GM12878 (cell line): ENCODE measurements around the gene NUAK2. TPM values are rescaled to one million over a fixed set of nuclear protein-coding genes. Genes with fewer than 3 reads are reported as not detected.

Source experiments
- ATF7 ChIP-seq: fragments of 450-650 bp; IDR thresholded peaks from 2 replicates; pipeline ENCODE4 v1.6.1; 2016; ENCODE audit warnings: low read depth, mild to moderate bottlenecking
- CREB1 ChIP-seq: IDR thresholded peaks from 2 replicates; pipeline ENCODE4 v1.6.1; 2012; ENCODE audit warnings: low read depth, mild to moderate bottlenecking, inconsistent platforms
- EGR1 ChIP-seq, 2 experiments: IDR thresholded peaks; 1 replicate in 1 of 2; 2 replicates in 1 of 2; pipeline ENCODE4 v1.6.1; 2011 to 2012; ENCODE audit warnings: low read depth in 2 of 2, low read length in 2 of 2, borderline replicate concordance in 1 of 2, mild to moderate bottlenecking in 1 of 2, moderate library complexity in 1 of 2
- HCFC1 ChIP-seq: fragments of 150-350 bp; IDR thresholded peaks from 2 replicates; pipeline ENCODE4 v1.6.1; 2014; ENCODE audit warnings: low read length
- HDGF ChIP-seq: fragments of 450-650 bp; IDR thresholded peaks from 2 replicates; pipeline ENCODE4 v1.6.1; 2016; ENCODE audit warnings: antibody characterized with exemption
- IKZF1 ChIP-seq: fragments of 450-650 bp; conservative IDR thresholded peaks from 2 replicates; pipeline ENCODE4 v1.6.1; 2017; ENCODE audit warnings: antibody characterized with exemption, mild to moderate bottlenecking
- NBN ChIP-seq: fragments of 450-650 bp; IDR thresholded peaks from 2 replicates; pipeline ENCODE4 v1.6.1; 2016
- NRF1 ChIP-seq: conservative IDR thresholded peaks from 2 replicates; pipeline ENCODE4 v1.6.1; 2011; ENCODE audit warnings: mild to moderate bottlenecking, low read depth, low read length, improper control_type of control experiment
- RAD51 ChIP-seq: fragments of 450-650 bp; IDR thresholded peaks from 2 replicates; pipeline ENCODE4 v1.6.1; 2016; ENCODE audit warnings: moderate library complexity, mild to moderate bottlenecking, inconsistent platforms
- RUNX3 ChIP-seq: IDR thresholded peaks from 2 replicates; pipeline ENCODE4 v1.6.1; 2012; ENCODE audit warnings: low read length, inconsistent platforms
- SUPT20H ChIP-seq: IDR thresholded peaks from 2 replicates; pipeline ENCODE4 v1.6.1; 2011; ENCODE audit warnings: low read depth, mild to moderate bottlenecking, low read length, moderate library complexity, borderline replicate concordance; ENCODE audit not compliant: control insufficient read depth
- SUZ12 ChIP-seq: fragments of 200-600 bp; sonication (generic); IDR thresholded peaks from one replicate; pipeline ENCODE4 v1.6.1; 2018; ENCODE audit warnings: antibody characterized with exemption, mild to moderate bottlenecking; ENCODE audit not compliant: unreplicated experiment
- polyA plus RNA-seq, 11 experiments: library from polyadenylated mRNA; depleted of rRNA in 4 of 11; unstranded in 6 of 11; stranded (reverse) in 5 of 11; fragments of >200 nt; fragmentation: Nextera tagmentation in 4 of 11; fragmentation: Illumina TruSeq in 1 of 11; extraction: Ambion mirVana in 4 of 11; extraction: Trizol in 1 of 11; gene quantifications; 1 replicate in 1 of 11; 2 replicates in 10 of 11; pipeline versions ENCODE4 v1.2.1 to v1.2.3, GENCODE V29; 2011 to 2016; ENCODE audit warnings: inconsistent platforms in 2 of 11, missing spikeins in 2 of 11, low read depth in 1 of 11
- total RNA-seq, 4 experiments: library from RNA; depleted of rRNA in 3 of 4; stranded (reverse); fragments of >200 nt in 3 of 4; fragmentation: Illumina TruSeq in 1 of 4; extraction: Trizol in 1 of 4; gene quantifications; 2 replicates each; pipeline versions ENCODE4 v1.2.1 to v1.2.3, GENCODE V29; 2013 to 2021
- TF ChIP-seq, protein P1 (sequence below): IDR thresholded peaks from 2 replicates; pipeline ENCODE4 v1.6.1; 2012; ENCODE audit warnings: mild to moderate bottlenecking, low read depth, low read length

NUAK2 gene
- total and polyA plus RNA-seq, 10 of the 15 experiments (the other 5 are each of a cell fraction or from before 2014, with no cell fraction given), result 0.27 to 3.0 (median 1.2) TPM

DNA sequence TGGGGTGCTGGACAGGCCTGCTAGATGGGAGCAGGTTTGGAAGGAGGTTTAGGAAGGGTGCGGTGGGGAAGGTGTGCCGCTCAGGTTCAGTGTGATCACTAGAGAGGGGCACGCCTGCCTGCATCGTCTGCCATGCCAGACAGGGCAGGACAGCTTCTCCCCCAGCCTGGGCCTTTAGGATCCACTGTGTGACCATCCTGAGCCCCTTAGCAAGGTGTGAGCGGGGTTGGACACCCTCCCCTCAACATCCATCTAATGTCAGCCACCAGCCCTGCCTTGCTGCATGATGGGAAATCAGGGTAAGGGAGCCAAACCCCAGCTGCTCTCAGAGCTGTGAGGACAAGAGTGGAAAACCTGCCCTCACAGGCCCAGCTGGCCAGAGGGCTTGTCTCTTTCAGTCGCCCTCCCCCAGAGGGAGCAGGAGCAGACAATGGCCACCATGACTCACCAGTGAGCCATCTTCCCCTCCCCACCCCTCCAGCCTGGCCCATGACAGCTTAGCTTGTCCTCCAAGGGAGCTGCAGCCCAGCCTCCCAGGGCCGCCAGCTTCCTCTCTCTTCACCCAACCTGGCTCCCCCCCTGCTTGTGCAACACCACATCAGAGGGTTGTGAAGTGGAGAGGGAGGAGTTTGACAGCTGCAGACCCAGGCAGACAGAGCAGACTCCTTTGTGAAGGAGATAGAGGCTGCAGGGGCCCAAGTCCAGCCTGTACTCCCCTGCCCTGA is 37.0 kb downstream of the NUAK2 start (continued):
- TF ChIP-seq, protein P1, sequence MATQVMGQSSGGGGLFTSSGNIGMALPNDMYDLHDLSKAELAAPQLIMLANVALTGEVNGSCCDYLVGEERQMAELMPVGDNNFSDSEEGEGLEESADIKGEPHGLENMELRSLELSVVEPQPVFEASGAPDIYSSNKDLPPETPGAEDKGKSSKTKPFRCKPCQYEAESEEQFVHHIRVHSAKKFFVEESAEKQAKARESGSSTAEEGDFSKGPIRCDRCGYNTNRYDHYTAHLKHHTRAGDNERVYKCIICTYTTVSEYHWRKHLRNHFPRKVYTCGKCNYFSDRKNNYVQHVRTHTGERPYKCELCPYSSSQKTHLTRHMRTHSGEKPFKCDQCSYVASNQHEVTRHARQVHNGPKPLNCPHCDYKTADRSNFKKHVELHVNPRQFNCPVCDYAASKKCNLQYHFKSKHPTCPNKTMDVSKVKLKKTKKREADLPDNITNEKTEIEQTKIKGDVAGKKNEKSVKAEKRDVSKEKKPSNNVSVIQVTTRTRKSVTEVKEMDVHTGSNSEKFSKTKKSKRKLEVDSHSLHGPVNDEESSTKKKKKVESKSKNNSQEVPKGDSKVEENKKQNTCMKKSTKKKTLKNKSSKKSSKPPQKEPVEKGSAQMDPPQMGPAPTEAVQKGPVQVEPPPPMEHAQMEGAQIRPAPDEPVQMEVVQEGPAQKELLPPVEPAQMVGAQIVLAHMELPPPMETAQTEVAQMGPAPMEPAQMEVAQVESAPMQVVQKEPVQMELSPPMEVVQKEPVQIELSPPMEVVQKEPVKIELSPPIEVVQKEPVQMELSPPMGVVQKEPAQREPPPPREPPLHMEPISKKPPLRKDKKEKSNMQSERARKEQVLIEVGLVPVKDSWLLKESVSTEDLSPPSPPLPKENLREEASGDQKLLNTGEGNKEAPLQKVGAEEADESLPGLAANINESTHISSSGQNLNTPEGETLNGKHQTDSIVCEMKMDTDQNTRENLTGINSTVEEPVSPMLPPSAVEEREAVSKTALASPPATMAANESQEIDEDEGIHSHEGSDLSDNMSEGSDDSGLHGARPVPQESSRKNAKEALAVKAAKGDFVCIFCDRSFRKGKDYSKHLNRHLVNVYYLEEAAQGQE, result no peak
- TF ChIP-seq NBN, result peak; percentile 91
- peak; percentile 86 for TF ChIP-seq RUNX3
- TF ChIP-seq SUZ12, result no peak
- no peak for TF ChIP-seq SUPT20H
- no peak for TF ChIP-seq RAD51
- peak; percentile 37; the same call in 1 of the 2 replicates for TF ChIP-seq CREB1
- no peak for TF ChIP-seq NRF1
- peak; percentile 60; the same call in 1 of the 2 replicates for TF ChIP-seq ATF7
- TF ChIP-seq HCFC1, result no peak
- TF ChIP-seq EGR1 (IDR thresholded peaks at IDR 0.05; ENCODE audit: borderline replicate concordance in 1 of 2, low read depth in 2 of 2, low read length in 2 of 2), result no peak
- peak; percentile 66 for TF ChIP-seq IKZF1
- peak; percentile 98 for TF ChIP-seq HDGF
